ENCODE measurements around the gene CNTN5.

The CNTN5 gene

GRCh38 chr11:100133114-100133513 is 1112.4 kb downstream of the CNTN5 start:
- no peak for DNase-seq

DNA sequence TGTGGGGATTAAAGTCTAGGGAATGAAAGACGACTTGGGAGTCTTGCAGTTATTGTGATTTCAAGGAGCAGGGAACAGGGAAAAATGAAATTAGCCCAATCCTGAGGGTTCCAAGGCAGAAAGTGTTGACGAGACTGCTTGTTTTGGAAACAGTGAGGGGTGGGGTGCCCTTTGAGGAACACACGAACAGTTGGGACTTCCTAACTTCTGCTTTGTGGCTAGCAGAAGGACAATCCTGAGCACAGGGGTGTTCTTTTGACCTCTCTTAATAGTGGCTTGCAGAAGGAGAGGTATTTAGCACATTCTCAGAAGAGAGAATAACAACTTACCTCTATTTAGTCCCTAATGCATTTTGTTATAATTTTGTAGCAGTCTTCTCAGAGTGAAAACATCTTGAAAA is 1120.5 kb downstream of the CNTN5 start:
- no peak for DNase-seq

GRCh38 chr11:100151944-100152343 is 1131.2 kb downstream of the CNTN5 start:
- DNase-seq = no peak

DNA sequence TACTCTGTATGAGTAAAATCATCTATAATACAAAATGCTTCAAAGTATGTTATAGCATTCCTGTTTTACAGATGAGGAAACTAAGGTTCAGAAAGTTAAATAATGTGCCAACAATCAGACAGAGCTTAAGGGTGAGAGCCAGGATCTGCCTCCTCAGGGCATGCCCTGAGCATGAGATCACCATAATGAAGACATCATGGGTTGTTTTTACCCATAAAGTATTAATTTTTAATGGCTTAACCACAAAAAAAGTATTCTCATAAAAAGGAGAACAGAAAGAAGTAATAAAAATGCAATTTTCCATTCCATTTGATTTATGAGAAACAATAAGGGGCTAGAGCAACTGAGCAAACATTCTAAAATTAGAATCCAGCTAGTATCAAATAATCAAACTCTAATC is 1132.0 kb downstream of the CNTN5 start:
- DNase-seq = no peak

DNA sequence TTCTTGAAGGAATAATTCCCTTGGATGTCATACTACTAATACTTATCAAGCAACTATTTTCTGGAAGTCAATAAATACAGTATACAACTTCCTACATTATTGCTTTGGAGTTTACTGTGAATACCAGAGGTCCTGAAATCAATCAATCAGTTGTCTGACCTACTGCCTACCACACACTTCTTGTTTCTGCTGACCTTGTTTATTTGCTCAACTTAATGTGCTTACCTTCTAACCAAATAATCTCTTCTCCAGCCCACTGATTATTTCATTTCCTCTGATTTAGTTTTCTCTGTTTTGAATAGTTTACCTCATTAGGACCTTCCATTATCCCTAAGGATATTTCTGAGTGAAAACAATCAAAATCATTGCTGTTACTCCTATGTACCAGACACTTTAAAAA is 1142.7 kb downstream of the CNTN5 start:
- no peak for DNase-seq

DNA sequence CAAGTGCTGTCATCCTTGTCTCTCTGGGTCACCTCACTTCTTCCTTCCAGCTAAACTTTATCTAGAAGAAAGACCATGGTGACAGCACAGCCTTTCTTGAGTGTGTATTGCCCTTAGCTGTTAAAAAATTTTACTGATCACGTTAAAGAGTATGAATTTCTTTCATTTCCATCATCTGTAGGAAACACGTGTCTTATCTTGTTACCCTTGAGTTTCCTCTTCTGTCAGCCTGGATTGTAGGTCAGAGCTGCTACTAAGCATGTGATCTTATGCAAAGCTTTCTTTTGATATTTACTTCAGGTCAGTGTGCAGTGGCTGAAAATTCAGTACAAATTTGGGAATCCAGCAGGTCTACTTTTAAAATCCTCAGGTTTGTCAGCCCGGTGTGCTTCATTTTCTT is 1154.1 kb downstream of the CNTN5 start:
- DNase-seq = no peak

- no peak for DNase-seq
Observed at GRCh38 chr11:100176456-100176855, 1155.7 kb downstream of the CNTN5 start.

DNA sequence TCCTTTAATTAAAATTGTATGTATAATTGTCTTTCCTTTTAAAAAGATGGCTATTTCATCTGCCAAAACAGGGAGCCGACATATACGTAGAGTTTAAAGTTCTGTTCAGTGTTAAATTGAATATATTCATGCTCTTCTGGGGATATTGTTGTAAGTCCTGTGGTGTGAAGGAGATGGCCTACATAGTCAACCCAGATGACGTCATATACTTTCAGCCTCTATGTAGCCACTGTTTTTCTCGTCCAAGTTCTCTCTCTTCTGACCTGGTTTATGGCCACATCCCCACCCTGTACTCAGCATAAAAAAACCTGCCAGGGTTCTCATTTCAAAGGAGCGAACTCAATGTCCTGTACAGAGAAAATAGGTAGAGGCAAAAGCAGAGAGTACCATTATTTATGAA is 1156.9 kb downstream of the CNTN5 start:
- no peak for DNase-seq

- no peak for DNase-seq
Observed at GRCh38 chr11:100182350-100182749, 1161.6 kb downstream of the CNTN5 start.

- no peak for DNase-seq
Observed at GRCh38 chr11:100182927-100183326, 1162.2 kb downstream of the CNTN5 start.

DNA sequence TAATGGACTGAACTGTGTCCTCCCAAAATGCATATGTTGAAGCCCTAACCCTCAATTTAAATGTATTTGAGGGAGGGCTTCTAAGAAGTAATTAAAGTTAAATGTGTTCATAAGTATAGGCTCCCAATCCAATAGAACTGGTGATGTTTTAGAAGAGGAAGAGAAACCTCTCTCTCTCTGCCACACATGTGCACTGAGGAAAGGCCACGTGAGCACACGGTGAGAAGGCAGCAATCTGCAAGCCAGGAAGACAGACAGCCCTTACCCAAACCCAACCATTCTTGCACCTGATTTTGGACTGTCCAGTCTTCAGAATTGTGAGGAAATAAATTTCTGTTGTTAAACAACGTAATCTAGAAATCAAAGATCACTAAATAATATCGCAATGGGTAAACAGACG is 1164.8 kb downstream of the CNTN5 start:
- DNase-seq = no peak

DNA sequence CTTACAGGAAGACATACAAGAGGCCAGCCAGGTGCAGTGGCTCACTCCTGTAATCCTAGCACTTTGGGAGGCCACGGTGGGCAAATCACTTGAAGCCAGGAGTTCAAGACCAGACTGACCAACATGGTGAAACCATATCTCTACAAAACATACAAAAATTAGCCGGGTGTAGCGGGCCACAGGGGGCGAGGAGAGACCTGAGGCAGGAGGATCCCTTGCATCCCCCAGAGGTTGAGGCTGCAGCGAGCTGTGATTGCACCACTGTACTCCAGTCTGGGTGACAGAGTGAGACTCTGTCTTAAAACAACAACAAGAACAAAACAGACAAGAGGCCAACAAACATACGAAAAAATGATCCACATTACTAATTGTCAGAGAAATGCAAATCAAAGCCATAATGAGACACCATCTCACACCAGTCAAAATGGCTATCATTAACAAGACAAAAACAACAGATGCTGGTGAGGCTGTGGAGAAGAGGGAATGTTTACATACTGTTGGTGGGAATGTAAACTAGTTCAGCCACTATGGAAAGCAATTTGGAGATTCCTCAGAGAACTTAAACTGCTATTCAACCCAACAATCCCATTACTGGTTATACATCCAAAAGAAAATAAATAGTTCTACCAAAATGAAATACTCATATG is 1167.5 kb downstream of the CNTN5 start:
- DNase-seq = no peak

DNA sequence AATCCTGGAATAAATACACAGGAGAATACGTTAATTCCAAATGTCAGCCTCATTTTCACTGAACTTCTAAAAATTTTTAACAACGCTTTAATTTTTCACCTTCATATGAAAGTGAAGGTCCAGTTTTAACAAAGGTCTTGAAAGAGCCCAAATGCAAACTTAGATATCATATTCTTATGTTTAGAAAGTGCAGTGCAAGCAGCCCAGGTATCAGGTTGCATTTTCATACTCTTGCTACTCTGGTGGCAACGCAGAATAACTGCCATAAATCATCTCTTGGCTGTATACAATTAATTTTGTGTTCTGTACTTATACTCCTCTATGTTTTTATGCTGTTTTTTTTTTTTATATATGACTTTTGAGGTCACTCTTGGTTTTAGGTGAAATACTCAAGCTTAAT is 1169.6 kb downstream of the CNTN5 start:
- no peak for DNase-seq

- no peak for DNase-seq
Observed at GRCh38 chr11:100192181-100192580, 1171.4 kb downstream of the CNTN5 start.

DNA sequence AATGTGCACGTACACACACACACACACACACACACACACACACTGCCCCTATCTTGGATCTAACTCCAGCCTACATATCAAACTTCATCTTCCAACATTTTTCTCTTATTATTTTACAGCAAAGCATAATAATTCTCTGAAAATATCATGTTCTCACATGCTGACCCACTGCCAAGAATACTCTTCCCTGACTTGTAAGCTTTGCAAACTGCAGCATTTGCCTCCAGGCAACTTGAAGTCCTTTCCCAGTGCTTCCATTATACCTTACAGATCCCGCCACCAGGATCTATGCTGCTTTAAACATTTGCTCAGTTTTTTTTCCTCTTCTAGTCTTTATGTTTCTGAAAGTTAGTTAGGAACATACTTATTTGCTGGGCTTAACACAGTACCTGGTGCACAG is 1183.0 kb downstream of the CNTN5 start:
- DNase-seq = no peak

GRCh38 chr11:100205926-100206325 is 1185.2 kb downstream of the CNTN5 start:
- no peak for DNase-seq

DNA sequence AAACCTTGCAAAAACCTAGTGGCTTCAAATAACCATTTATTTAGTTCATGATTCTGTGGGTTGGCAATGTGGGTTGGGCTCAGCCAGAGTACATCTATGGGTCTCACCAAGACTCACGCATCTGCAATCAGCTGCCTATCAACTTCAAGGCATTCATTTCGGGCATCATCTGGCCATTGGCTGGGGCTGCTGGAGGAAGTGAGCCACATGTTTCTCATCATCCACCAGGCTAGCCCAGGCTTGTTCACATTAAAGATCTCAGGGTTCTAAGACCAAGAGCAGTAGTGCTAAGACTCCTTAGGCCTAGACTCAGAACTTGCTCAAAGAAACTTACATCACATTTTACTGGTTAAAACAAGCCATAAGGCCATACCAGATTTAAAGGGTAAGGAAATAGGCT is 1187.5 kb downstream of the CNTN5 start:
- no peak for DNase-seq

DNA sequence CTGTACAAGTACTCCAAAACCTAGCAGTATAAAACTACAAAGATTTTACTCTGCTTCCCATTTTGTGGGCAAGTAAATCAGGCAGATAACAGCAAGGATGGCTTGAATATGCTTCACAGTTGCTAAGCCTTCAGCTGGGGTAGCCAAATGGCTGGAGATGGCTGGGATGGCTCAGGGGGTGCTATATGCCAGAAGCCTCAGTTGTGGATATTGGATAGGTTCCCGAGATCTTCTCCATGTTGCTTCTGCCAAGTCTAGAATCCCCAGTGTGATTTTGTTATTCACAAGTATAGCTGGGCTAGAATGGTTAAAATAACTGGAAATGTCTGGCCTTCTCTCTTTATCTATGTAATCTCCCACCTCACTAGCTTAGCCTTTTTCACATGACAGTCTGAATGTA is 1194.0 kb downstream of the CNTN5 start:
- no peak for DNase-seq

GRCh38 chr11:100220801-100221200 is 1200.1 kb downstream of the CNTN5 start:
- no peak for DNase-seq

GRCh38 chr11:100221791-100222190 is 1201.0 kb downstream of the CNTN5 start:
- DNase-seq = no peak

DNA sequence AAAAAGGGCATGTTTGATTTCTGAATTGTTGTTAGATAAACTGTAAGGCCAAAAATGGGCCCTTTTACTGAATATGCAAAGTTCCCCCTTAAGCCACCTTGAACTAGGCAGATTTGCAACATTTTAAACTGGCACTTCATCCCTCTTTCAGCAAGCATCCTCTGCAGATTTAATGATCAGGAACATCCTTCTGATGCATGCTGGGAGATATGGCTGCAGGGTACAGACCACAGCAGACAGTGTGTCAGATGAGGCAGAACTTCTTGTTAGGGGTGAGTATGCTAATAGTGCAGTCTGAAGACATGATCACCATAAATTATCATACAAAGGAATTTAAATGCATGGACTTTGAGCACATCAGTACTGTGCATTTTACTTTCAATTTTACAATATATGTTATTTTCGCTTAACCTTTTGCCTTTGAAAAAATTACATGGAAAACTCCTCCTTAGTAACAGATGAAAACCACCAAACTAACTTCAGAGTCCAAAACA is 1203.8 kb downstream of the CNTN5 start:
- DNase-seq = no peak

GRCh38 chr11:100229086-100229485 is 1208.3 kb downstream of the CNTN5 start:
- DNase-seq = no peak

GRCh38 chr11:100232006-100232405 is 1211.3 kb downstream of the CNTN5 start:
- DNase-seq = no peak

GRCh38 chr11:100235085-100235484 is 1214.3 kb downstream of the CNTN5 start:
- DNase-seq = no peak

GRCh38 chr11:100240025-100240539 is 1219.3 kb downstream of the CNTN5 start:
- DNase-seq = no peak

Data from NCI-H1694 treated with DMSO at 0.1 percent for 48 hours (cell line).